GM19025 (cell line): Measurements from ENCODE around the gene CFAP69.

Source experiments
- ATAC-seq: cut with Tn5 transposase; IDR thresholded peaks from one replicate; pipeline ENCODE4 v1.9.1; 2021; ENCODE audit warnings: mild to moderate bottlenecking, low read depth, moderate library complexity; ENCODE audit not compliant: unreplicated experiment

CFAP69 gene

GRCh38 chr7:90244909-90245851, at the start of gene CFAP69:
TSS of gene CFAP69 (plus strand) at chr7:90245174. CDS start at chr7:90245425, 251 bp downstream.
- peak; percentile 53 for ATAC-seq

- ATAC-seq: no peak
Measured at GRCh38 chr7:90201500-90202195, 43.3 kb upstream of the CFAP69 start.

- no peak for ATAC-seq
Measured at GRCh38 chr7:90207956-90208355, 37.0 kb upstream of the CFAP69 start.

GRCh38 chr7:90209776-90210175, 35.2 kb upstream of the CFAP69 start:
- ATAC-seq: no peak

- no peak for ATAC-seq
Measured at GRCh38 chr7:90210475-90210874, 34.5 kb upstream of the CFAP69 start.

GRCh38 chr7:90210981-90211380, 34.0 kb upstream of the CFAP69 start:
- ATAC-seq: peak; percentile 3

GRCh38 chr7:90211391-90212148, 33.4 kb upstream of the CFAP69 start, which contains the start of gene STEAP2:
TSS of gene STEAP2 (plus strand) at chr7:90211740. CDS start at chr7:90225083, 13,343 bp downstream.
- peak; percentile 86 for ATAC-seq

- no peak for ATAC-seq
Measured at GRCh38 chr7:90212149-90212495, 32.9 kb upstream of the CFAP69 start.

GRCh38 chr7:90213521-90213920, 31.5 kb upstream of the CFAP69 start:
- ATAC-seq: no peak

- ATAC-seq: no peak
Measured at GRCh38 chr7:90216080-90216674, 28.8 kb upstream of the CFAP69 start.

- ATAC-seq: no peak
Measured at GRCh38 chr7:90216771-90217170, 28.2 kb upstream of the CFAP69 start.

- ATAC-seq: no peak
Measured at GRCh38 chr7:90222390-90222789, 22.6 kb upstream of the CFAP69 start.

GRCh38 chr7:90222811-90223725, 21.9 kb upstream of the CFAP69 start:
- ATAC-seq: no peak

GRCh38 chr7:90224195-90224594, 20.8 kb upstream of the CFAP69 start:
- ATAC-seq: no peak

- ATAC-seq: no peak
Measured at GRCh38 chr7:90225181-90225580, 19.8 kb upstream of the CFAP69 start.

- ATAC-seq: no peak
Measured at GRCh38 chr7:90225601-90226000, 19.4 kb upstream of the CFAP69 start.

- ATAC-seq: no peak
Measured at GRCh38 chr7:90227259-90227658, 17.7 kb upstream of the CFAP69 start.

GRCh38 chr7:90229682-90230081, 15.3 kb upstream of the CFAP69 start:
- no peak for ATAC-seq

- ATAC-seq: no peak
Measured at GRCh38 chr7:90230834-90231233, 14.1 kb upstream of the CFAP69 start.
